ENCODE data around the gene PGAM2. TPM values are rescaled to one million over a fixed set of nuclear protein-coding genes. Genes with fewer than 3 reads are reported as not detected.

The PGAM2 gene
- total RNA-seq, result 0.26 and 1.2 TPM in 2 replicates

DNA sequence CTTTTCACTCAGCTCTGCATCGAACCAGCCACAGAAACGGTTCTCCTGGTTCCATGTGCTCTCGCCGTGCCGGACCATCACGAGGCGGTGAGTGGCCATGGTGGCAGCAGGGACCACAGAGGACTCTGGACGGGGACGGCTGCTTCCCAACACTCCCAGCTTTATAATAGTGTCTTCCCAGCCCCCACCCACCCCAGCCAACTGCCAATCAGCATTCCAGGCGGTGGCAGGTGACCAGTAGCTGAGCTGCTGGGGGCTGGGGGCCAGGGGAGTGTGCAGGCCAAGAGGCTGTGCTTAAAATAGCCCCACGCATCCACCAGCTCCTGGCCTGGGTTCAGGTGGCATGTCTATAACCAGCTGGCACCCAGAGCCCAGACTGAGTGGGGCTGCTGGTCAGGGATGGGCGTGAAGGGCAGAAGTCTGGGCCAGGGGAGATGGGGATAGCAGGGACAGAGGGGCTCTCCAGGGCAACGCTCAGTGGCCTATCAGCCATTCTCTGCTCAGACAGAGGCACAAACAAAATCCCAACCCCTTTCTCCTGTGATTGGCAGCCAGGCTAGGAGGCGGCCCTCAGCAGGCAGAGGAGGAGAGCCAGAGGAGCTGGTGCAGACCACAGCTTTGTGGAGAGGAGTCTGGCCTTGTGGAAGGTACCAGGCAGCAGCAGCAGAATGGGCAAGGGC, at the start of gene PGAM2:
PGAM2 (minus strand) TSS at position 137 of the 680 bp plus-strand sequence; CDS start at position 99, 38 bp downstream.

DNA sequence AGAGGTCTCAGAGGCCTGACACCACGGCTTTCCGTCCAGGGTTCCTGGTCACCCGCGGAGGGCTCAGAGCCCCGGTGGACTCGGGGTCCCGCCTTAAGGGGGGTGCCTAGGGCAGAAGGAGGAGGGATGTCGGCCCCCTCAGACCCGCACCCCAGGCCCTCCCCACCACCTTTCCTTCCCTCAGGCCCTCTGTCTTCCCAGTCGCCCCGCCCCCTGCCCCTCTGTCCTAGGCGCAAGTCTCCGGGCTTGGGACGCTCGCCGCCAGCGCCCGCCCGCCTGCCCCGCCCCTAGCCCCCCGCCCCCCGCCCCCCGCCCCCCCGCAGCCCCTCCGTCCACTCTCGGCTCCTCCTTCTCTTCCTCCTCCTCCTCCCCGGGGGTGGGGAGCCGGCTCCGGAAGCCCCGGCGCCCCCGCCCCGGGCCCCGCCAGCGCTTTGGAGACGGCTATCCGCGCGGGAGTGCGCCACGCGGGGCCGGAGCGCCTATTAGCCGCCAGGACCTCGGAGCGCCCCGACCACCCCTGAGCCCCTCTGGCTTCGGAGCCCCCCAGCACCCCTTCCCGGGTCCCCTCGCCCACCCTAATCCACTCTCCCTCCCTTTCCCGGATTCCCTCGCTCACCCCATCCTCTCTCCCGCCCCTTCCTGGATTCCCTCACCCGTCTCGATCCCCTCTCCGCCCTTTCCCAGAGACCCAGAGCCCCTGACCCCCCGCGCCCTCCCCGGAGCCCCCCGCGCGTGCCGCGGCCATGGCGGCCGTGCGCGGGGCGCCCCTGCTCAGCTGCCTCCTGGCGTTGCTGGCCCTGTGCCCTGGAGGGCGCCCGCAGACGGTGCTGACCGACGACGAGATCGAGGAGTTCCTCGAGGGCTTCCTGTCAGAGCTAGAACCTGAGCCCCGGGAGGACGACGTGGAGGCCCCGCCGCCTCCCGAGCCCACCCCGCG, 38.8 kb upstream of the PGAM2 start, which contains the start of gene AEBP1:
AEBP1 (plus strand) TSS at position 423 of the 937 bp plus-strand sequence; CDS start at position 744, 321 bp downstream.

DNA sequence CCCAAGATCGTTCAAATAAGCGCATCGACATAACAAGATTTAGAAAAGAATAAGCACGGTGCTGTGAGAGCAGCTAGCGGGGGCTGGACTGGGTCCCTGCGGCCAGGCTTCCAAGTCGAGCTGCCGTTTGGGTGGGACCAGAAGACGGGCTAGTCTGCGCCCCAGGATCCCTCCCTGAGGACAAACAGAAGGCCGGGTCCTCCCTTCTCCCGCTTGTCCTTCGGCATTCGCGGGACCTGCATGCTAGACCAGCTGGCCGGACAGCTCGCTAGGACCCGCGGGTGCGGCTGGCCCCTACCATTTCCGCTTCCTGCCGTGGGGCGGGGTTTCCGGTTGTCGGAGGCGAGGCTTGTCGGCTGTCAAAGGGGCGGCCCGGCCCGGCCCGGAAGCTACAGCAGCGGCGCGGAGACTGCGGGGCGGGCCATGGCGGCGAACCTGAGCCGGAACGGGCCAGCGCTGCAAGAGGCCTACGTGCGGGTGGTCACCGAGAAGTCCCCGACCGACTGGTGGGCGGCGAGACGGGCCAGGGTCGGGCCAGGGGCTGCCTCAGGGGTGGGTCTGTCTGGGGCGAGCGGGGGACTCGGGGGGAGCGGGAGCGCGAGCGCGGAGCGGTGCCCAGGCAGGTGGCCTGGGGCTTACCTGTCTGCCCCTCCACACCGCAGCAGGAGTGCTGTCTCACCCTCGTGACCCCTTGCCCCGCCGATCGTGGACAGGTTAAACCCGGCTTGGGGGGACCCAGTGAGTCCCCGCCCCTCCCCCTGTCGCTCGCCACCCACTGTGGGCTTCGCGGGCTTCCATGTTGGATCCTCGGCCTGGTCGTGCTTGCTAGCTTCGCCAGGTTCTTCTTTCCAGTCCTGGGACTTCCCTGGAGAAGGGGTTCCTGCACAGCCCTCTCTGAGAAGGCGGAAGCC, 20.8 kb downstream of the PGAM2 start, which contains the start of gene DBNL:
DBNL (plus strand) TSS at position 388 of the 911 bp plus-strand sequence; CDS start at position 424, 36 bp downstream.

Other genes with a start within 250 kb of the PGAM2 start
- gene MRPS24, start 196.1 kb downstream of the PGAM2 start, total RNA-seq, result 53.5 and 58.4 TPM in 2 replicates
- 30.0 and 32.1 TPM in 2 replicates for gene URGCP, start 159.0 kb downstream of the PGAM2 start, total RNA-seq
- gene UBE2D4, start 139.1 kb downstream of the PGAM2 start, total RNA-seq, result 11.3 and 12.0 TPM in 2 replicates
- gene SPDYE1, start 67.7 kb downstream of the PGAM2 start, total RNA-seq, result not detected in 2 replicates
- gene DBNL, start 20.9 kb downstream of the PGAM2 start, total RNA-seq, result 160 and 166 TPM in 2 replicates
- gene POLM, start 17.0 kb upstream of the PGAM2 start, total RNA-seq, result 13.6 and 16.9 TPM in 2 replicates
- gene AEBP1, start 38.8 kb upstream of the PGAM2 start, total RNA-seq, result 141 and 228 TPM in 2 replicates
- 81.6 and 104 TPM in 2 replicates for gene POLD2, start 58.0 kb upstream of the PGAM2 start, total RNA-seq
- gene MYL7, start 75.8 kb upstream of the PGAM2 start, total RNA-seq, result not detected in 2 replicates
- 0.25 and 0.26 TPM in 2 replicates for gene GCK, start 123.9 kb upstream of the PGAM2 start, total RNA-seq
- gene YKT6, start 135.4 kb upstream of the PGAM2 start, total RNA-seq, result 86.2 and 107 TPM in 2 replicates

Measured in aortic smooth muscle cell (primary cell).